SK-N-MC (cell line): ENCODE measurements around the gene EGFR.

Experiments
- EZH2 ChIP-seq: fragments of 200-600 bp; sonication (generic); IDR thresholded peaks from one replicate; pipeline ENCODE4 v1.6.1; 2017; ENCODE audit warnings: antibody characterized with exemption
- FOXP2 ChIP-seq: optimal IDR thresholded peaks from 2 replicates; pipeline ENCODE3; 2011; ENCODE audit warnings: mild to moderate bottlenecking, moderate library complexity; ENCODE audit not compliant: insufficient read depth; ENCODE audit errors: extremely low read length, control extremely low read depth
- POLR2AphosphoS5 ChIP-seq: IDR thresholded peaks from 2 replicates; pipeline ENCODE4 v1.6.1; 2012; ENCODE audit warnings: mild to moderate bottlenecking, low read depth, low read length, borderline replicate concordance

DNA sequence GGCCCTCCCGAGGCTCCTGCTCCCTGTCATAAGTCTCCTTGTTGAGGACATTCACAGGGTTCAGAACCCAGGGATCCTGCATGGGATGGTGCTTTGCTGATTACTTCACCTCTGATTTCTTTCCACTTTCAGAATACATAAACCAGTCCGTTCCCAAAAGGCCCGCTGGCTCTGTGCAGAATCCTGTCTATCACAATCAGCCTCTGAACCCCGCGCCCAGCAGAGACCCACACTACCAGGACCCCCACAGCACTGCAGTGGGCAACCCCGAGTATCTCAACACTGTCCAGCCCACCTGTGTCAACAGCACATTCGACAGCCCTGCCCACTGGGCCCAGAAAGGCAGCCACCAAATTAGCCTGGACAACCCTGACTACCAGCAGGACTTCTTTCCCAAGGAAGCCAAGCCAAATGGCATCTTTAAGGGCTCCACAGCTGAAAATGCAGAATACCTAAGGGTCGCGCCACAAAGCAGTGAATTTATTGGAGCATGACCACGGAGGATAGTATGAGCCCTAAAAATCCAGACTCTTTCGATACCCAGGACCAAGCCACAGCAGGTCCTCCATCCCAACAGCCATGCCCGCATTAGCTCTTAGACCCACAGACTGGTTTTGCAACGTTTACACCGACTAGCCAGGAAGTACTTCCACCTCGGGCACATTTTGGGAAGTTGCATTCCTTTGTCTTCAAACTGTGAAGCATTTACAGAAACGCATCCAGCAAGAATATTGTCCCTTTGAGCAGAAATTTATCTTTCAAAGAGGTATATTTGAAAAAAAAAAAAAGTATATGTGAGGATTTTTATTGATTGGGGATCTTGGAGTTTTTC, 186.5 kb downstream of the EGFR start:
- TF ChIP-seq EZH2, result no peak
- TF ChIP-seq POLR2AphosphoS5, result no peak
- no peak for TF ChIP-seq FOXP2
